GM19467 (cell line): Measurements from ENCODE around the gene NPLOC4.
A peak's percentile ranks its signal among the peaks of the same experiment; 100 is the strongest.

Experiments
- ATAC-seq: cut with Tn5 transposase; IDR thresholded peaks from one replicate; pipeline ENCODE4 v1.9.1; 2021; ENCODE audit warnings: mild to moderate bottlenecking, moderate library complexity; ENCODE audit not compliant: unreplicated experiment

NPLOC4 gene

GRCh38 chr17:81520021-81520901 lies 116.7 kb downstream of the NPLOC4 start:
- ATAC-seq: no peak

- no peak for ATAC-seq
Measured at GRCh38 chr17:81519284-81520020, 117.5 kb downstream of the NPLOC4 start.

GRCh38 chr17:81518785-81519283 lies 118.1 kb downstream of the NPLOC4 start:
- no peak for ATAC-seq

- ATAC-seq: no peak
Measured at GRCh38 chr17:81518113-81518784, 118.7 kb downstream of the NPLOC4 start.

GRCh38 chr17:81517339-81518112 lies 119.4 kb downstream of the NPLOC4 start:
- peak; percentile 22 for ATAC-seq

GRCh38 chr17:81517009-81517338 lies 119.9 kb downstream of the NPLOC4 start:
- no peak for ATAC-seq

- no peak for ATAC-seq
Measured at GRCh38 chr17:81516439-81516838, 120.5 kb downstream of the NPLOC4 start.

- ATAC-seq: no peak
Measured at GRCh38 chr17:81515530-81516041, 121.3 kb downstream of the NPLOC4 start.

GRCh38 chr17:81514739-81515529 lies 122.0 kb downstream of the NPLOC4 start:
- no peak for ATAC-seq

GRCh38 chr17:81514489-81514738 lies 122.5 kb downstream of the NPLOC4 start:
- no peak for ATAC-seq

GRCh38 chr17:81513753-81514488 lies 123.0 kb downstream of the NPLOC4 start:
- no peak for ATAC-seq

GRCh38 chr17:81513372-81513752 lies 123.5 kb downstream of the NPLOC4 start:
- no peak for ATAC-seq

- peak; percentile 43 for ATAC-seq
Measured at GRCh38 chr17:81512562-81513371, 124.1 kb downstream of the NPLOC4 start, which contains the start of gene ACTG1. Gene ACTG1 (minus strand): TSS chr17:81512799. CDS start chr17:81512354, 445 bp downstream.

GRCh38 chr17:81511804-81512561 lies 124.9 kb downstream of the NPLOC4 start:
- no peak for ATAC-seq

- no peak for ATAC-seq
Measured at GRCh38 chr17:81511554-81511803, 125.4 kb downstream of the NPLOC4 start.

GRCh38 chr17:81510785-81511553 lies 125.9 kb downstream of the NPLOC4 start:
- no peak for ATAC-seq
